Epithelial cell of alveolus of lung (primary cell): ENCODE data around the gene TMEM259. TPM values are rescaled to one million over a fixed set of nuclear protein-coding genes. Genes with fewer than 3 reads are reported as not detected.

Source experiments
- total RNA-seq: library from RNA; depleted of rRNA; stranded (reverse); fragments of >200 nt; gene quantifications from 2 replicates; pipeline ENCODE4 v1.2.1, GENCODE V29; 2015

TMEM259 gene
- total RNA-seq: 126 and 158 TPM in 2 replicates

DNA sequence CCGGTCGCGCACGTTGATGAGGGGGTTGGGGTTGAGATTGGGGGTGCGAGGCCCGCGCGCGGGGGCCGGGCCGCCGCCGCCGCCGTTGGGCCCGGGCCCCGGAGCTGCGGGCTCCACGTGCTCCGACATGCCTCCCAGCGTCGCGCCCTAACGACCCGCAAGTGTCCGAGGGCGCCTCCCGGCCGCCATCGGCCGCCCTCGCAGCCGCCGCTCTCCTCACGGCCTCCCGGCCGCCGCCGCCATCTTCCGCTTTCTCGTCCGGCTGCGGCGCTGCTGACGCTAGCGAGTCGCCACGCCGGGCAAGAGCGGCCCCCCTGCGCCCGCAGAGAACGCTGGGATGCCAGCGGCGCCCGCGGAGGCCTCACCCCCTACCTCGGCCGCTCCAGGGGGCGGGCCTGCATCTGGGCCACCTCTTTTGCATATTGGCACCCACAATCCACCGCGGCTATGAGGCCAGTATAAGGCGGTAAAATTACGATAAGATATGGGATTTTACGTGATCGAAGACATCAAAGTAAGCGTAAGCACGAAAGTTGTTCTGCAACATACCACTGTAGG, at the start of gene TMEM259:
TMEM259 (minus strand) TSS at position 256 of the 558 bp plus-strand sequence; CDS start at position 129, 127 bp downstream.

DNA sequence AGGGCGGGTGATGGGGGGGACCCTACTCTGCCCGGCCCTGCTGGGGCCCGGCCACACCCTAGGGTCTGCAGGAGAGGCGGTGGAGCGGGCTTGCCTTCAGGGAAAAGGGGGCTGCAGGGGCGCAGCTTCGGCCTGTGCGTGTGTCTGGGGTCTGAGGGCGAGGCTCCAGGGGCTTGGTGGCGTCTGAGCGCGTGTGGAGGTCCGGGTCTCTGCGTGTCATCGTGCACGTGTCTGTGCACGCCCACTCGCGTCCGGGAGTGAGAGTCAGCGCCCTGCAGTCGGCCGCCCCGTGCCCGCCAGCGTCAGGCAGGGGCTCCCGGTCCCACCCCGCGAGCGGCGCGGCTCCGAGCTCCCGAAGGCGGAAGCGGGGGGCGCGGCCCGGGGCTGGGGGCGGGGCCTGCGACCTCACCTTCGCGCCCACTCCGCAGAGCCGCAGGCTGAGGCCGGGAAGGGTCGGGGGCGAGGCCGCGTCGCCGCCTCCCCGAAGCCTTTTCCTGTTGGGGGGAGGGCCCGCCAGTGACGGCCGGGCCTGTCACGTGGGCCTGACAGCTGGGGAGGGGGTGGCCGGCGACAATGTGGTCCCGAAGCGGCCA, 45.9 kb upstream of the TMEM259 start, which contains the start of gene ARHGAP45:
ARHGAP45 (plus strand) TSS at position 420 of the 593 bp plus-strand sequence. CDS start 239 bp downstream, outside the sequence.

DNA sequence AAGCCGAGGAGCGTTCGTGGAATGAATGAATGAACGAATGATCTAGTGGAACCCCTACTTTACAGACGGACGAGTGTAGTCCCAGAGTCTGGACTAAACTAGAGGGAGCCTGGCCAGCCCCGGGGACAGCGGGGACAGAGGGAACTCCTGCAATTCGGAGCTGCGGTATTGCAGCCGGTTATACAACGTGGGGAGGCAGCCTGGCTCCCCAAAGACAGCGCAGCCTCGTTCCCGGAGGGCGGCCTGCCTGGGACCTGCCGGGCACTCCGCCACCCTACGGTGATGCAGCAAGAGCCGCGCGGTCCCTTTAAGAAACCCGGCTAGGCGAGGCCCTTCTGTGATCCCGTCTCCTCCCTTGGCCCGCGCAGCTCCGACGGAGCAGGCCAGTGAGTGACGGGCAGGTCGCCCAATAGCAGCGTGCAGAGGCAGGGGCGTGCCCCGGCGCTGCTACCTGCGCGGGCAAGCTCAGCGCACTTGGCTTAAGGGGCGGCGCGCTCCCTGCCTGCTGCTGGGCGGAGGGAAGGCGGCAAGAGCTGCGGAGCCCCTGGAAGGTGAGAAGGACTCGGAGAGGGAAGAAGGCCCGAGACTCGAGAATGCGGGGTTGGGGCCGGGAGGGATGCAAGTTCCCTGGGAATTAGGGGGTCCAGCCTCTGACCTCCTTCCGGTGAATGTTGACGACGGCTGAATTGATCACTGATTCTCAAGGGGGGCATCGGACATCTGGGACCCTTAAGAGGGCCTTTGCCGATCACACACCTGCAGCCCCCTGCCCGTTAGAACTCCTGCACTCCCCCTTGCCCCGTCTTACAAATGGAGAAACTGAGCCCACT, 18.9 kb upstream of the TMEM259 start, which contains the start of gene ABCA7:
ABCA7 (plus strand) TSS at position 462 of the 830 bp plus-strand sequence. CDS start 1,255 bp downstream, outside the sequence.

DNA sequence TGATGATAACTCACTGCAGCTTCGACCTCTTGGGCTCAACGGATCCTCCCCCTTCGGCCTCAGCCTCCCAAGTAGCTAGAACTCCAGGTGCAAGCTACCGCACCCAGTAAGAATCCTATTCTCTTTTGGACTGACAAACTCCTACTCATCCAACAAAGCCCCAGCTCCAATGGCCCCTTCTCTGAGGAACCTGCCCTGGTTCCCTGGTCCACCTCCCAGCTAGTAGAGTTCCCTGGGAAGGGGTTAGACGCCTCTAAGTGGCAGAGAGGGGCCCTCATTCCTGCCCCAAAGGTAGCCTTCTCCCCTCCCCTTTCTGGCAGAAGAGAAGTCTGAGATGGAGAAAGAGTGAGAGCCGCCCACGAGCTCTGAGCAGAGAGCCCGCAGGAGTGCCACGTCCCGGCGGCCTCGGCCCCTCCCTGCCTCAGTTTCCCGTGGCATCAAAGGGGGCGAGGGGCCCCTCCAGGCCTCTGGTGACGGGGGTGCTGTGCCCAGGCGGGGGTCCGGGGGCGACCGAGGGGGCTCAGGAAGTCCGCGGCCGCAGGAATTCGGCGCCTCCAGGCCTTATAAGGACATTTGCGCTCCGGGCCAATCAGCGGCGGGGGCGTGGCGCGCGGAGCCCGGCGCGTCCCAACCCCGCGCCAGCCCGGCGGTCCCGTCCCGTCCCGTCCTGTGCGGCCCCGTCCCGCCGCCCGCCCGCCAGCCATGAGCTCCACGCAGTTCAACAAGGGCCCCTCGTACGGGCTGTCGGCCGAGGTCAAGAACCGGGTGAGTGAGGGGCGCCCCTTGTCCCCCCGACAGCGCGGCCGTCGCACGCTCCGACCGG, 5.2 kb upstream of the TMEM259 start, which contains the start of gene CNN2:
CNN2 (plus strand) TSS at position 649 of the 823 bp plus-strand sequence; CDS start at position 703, 54 bp downstream.

DNA sequence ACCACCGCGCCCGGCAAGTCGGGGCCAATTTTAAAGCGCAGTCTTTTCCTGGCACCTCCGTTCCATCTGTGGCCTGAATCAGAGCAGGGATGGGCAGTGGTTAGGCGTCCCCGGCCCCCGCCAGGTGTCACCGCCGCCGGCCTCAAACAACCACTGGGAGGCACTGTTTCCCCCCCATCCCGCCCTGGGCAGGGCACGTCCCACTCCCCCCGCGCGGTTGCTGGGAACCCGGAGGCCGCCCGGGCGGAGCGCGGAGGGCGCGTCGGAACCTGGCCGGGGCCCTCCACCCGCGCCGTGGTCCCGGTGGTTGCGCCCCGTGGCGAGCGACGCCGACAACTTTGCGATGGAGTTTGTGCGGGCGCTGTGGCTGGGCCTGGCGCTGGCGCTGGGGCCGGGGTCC, 20.8 kb downstream of the TMEM259 start, which contains the start of gene GRIN3B:
GRIN3B (plus strand) TSS at position 325 of the 400 bp plus-strand sequence; CDS start at position 344, 19 bp downstream.

DNA sequence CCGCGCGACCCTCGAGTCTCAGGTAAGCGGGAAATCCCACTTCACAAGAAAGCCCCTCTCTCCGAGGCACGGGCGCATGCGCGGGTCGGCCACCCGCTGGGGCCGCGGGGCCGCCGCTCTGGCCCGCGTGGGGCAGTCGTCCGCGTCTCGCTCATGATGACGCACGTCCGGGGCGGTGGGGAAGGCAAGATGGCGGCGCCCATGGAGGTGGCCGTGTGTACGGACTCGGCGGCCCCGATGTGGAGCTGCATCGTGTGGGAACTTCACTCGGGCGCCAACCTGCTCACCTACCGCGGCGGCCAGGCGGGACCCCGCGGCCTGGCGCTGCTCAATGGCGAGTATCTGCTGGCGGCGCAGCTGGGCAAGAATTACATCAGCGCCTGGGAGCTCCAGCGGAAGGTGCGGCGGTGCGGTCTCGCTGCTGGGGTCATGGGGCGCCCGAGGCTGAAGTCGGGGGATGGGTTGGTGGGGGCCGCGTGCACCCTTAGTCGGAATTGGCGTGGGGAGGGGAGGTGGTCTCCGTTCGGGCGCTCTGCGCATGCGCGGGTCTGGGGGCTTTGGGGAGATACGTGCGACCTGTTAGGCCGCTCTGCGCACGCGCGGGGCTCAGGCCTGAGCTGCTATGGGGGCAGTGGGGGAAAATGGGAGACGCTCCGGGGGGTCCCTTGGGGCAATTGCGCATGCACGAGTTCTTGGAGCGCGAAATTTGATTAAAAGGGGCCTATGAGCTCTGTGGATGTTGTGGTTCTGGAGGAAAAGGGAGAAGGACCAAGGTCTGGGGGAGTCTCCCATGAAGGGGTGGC, 36.6 kb downstream of the TMEM259 start, which contains the start of gene WDR18:
WDR18 (plus strand) TSS at position 181 of the 803 bp plus-strand sequence; CDS start at position 190, 9 bp downstream.

Other genes starting within 250 kb of the TMEM259 start
- 297 and 323 TPM in 2 replicates for gene PTBP1, start 223.7 kb downstream of the TMEM259 start, total RNA-seq
- 1.7 and 102 TPM in 2 replicates for gene PLPPR3, start 199.2 kb downstream of the TMEM259 start, total RNA-seq
- 2.5 TPM in 1 of 2 replicates, not detected in the other for gene AZU1, start 193.3 kb downstream of the TMEM259 start, total RNA-seq
- 2.6 TPM in 1 of 2 replicates, not detected in the other for gene PRTN3, start 180.1 kb downstream of the TMEM259 start, total RNA-seq
- 15.0 TPM in 1 of 2 replicates, not detected in the other for gene ELANE, start 168.8 kb downstream of the TMEM259 start, total RNA-seq
- 0.91 and 262 TPM in 2 replicates for gene CFD, start 161.5 kb downstream of the TMEM259 start, total RNA-seq
- gene MED16, start 127.9 kb downstream of the TMEM259 start, total RNA-seq: 45.9 and 54.3 TPM in 2 replicates
- gene RNU6-9, start 127.6 kb downstream of the TMEM259 start, total RNA-seq: not detected in 2 replicates
- 51.7 and 56.2 TPM in 2 replicates for gene R3HDM4, start 107.9 kb downstream of the TMEM259 start, total RNA-seq
- gene KISS1R, start 103.8 kb downstream of the TMEM259 start, total RNA-seq: 0.39 TPM in 1 of 2 replicates, not detected in the other
- 12.2 and 14.5 TPM in 2 replicates for gene ARID3A, start 95.1 kb downstream of the TMEM259 start, total RNA-seq
- gene WDR18, start 36.8 kb downstream of the TMEM259 start, total RNA-seq: 49.1 and 54.8 TPM in 2 replicates
- 1.6 and 2.0 TPM in 2 replicates for gene GRIN3B, start 20.7 kb downstream of the TMEM259 start, total RNA-seq
- not detected in 2 replicates for gene RNU6-2, start 399 bp upstream of the TMEM259 start, total RNA-seq
- 265 and 382 TPM in 2 replicates for gene CNN2, start 5.5 kb upstream of the TMEM259 start, total RNA-seq
- 1.9 and 3.3 TPM in 2 replicates for gene ABCA7, start 19.0 kb upstream of the TMEM259 start, total RNA-seq
- gene ARHGAP45, start 46.0 kb upstream of the TMEM259 start, total RNA-seq: 3.4 and 4.5 TPM in 2 replicates
- gene POLR2E, start 74.3 kb upstream of the TMEM259 start, total RNA-seq: 207 and 220 TPM in 2 replicates
- gene GPX4, start 82.9 kb upstream of the TMEM259 start, total RNA-seq: 357 and 567 TPM in 2 replicates
- gene SBNO2, start 153.1 kb upstream of the TMEM259 start, total RNA-seq: 33.7 and 63.0 TPM in 2 replicates
- 63.7 and 77.8 TPM in 2 replicates for gene STK11, start 184.7 kb upstream of the TMEM259 start, total RNA-seq
- gene CBARP, start 216.9 kb upstream of the TMEM259 start, total RNA-seq: 1.9 and 4.5 TPM in 2 replicates
- gene ATP5F1D, start 220.6 kb upstream of the TMEM259 start, total RNA-seq: 85.8 and 140 TPM in 2 replicates
- gene MIDN, start 227.5 kb upstream of the TMEM259 start, total RNA-seq: 25.0 and 75.9 TPM in 2 replicates
- 239 and 297 TPM in 2 replicates for gene CIRBP, start 248.2 kb upstream of the TMEM259 start, total RNA-seq